HG03460 (cell line): Measurements from ENCODE around the gene TNPO2.
"Not testable (repeated sequence)": the region's sequence is repeated elsewhere in the genome, so short reads cannot be mapped to it uniquely, and the experiment has no call there.

Source experiments
- ATAC-seq: cut with Tn5 transposase; IDR thresholded peaks from one replicate; pipeline ENCODE4 v1.9.1; 2021; ENCODE audit not compliant: unreplicated experiment

The TNPO2 gene

DNA sequence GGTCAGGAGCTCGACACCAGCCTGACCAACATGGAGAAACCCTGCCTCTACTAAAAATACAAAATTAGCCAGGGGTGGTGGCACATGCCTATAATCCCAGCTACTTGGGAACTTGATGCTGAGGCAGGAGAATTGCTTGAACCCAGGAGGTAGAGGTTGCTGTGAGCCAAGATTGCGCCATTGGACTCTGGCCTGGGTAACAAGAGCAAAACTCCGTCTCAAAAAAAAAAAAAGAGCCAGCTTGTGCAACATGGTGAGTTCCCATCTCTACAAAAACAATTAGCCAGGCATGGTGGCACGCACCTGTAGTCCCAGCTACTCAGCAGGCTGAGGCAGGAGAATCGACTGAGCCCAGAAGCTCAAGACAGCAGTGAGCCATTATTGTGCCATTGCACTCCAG, 45.7 kb downstream of the TNPO2 start:
- ATAC-seq = not testable (repeated sequence)

DNA sequence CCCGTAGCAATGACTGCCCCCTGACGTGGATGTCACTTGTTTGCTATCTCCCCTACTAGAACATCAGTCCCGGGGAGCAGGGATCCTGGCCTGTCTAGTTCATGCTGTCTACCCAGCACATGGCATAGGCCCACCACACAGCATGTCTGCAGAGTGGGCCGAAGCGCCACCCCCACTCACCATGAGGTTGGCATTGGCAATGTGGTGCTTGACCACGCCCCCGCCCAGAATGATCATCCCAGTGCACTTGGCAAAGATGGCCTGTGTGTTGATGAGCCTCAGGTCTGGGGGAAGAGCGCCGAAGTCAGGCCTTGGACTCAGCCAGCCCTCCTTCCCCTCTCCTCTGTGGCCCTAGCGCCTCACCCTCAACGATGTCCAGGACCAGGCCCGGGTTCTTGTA, 46.8 kb downstream of the TNPO2 start:
- ATAC-seq = no peak

DNA sequence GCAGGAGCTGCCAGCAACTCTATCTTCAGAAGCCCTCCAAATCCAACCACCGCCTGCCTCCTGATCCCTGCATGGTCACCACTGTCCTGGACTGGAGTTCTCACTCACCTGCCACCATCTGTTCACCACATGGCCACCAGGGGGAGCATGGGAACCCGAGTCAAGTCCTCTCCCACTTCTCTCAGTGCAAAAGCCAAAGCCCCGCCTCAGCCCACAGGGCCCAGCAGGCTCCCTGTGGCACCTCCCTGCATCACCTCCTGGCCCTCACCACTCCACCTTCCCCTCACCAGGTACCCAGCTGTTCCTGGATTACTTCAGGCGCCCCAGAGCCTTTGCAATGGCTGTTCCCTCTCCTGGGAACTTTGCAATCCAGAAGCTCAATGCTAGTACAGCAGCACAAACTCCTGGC, 47.3 kb downstream of the TNPO2 start:
- no peak for ATAC-seq

DNA sequence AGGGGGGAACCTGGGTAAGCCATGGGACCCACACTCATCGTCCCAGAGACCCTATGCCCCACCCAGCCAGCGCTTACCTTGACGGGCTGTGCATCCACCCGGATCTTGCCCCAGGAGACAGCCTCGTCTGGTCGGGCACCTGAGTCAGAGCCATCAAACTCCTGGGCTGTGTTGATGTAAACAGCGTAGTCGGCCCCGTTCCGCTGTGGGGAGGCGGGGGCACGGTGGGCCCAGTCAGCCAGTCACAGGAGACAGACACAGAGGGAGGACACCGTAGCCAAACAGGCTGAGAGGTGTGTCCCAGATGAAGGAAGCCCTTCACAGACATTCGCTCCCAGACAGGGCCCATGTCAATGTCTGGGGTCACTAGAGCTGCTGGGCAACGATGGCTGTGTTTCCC, 47.8 kb downstream of the TNPO2 start:
- no peak for ATAC-seq

DNA sequence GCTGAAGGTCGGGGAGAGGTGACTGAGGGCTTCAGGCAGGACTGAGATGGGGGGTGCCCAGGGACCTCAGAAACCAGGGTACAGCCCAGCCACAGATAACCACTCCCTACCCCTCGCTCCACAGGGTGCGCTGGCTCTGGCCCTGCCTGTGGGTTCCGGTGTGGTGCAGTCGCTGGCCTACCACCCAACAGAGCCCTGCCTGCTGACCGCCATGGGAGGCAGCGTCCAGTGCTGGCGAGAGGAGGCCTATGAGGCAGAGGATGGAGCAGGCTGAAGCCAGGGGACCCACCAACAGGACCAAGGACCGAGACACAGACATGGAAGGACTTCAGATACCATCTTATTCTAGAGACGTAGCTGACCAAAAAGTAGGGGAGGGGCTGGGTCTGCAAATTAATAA, 48.3 kb downstream of the TNPO2 start:
- no peak for ATAC-seq

DNA sequence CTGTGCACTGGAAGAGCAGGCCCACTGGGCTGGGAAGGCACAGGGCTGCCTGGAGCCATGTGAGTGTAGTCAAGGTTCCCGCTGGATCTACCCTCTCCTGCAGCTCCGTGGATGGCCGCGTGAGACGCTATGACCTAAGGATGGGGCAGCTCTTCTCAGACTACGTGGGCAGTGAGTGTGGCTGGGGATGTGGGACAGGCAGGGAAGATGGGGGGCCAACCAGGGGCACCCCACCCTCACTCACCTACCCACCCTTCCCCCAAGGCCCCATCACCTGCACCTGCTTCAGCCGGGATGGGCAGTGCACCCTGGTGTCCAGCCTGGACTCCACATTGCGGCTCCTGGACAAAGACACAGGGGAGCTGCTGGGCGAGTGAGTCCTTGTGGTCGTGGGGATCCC, 51.0 kb downstream of the TNPO2 start:
- no peak for ATAC-seq

DNA sequence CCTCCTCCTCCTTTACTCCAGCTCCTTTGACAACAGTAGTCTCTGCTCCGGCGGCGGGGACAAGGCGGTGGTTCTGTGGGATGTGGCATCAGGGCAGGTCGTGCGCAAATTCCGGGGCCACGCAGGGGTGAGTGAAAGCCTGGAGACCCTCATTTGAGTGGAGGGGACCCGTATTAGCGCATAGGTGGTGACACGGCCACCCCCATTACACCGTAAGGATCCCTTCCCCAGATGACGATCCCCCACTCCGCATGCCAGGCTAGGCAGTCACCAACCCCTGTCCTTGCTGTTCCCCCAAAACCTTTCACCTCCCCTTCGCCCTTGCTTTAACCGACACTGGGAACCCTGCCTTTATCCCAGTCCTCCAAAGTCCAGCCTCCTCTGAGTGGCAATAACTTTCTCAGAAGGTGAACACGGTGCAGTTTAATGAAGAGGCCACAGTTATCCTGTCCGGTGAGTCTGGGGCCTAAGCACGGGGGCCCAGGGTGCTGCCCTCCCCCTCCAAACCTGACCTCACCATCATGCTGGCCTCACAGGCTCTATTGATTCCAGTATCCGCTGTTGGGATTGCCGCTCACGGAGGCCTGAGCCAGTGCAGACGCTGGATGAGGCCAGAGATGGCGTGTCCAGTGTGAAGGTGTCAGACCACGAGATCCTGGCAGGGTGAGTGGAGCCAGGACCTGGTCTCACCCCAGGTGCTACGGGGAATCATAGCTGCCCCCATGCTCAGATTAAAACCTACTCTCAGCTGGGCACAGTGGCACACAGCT, 53.4 kb downstream of the TNPO2 start:
- ATAC-seq = no peak

DNA sequence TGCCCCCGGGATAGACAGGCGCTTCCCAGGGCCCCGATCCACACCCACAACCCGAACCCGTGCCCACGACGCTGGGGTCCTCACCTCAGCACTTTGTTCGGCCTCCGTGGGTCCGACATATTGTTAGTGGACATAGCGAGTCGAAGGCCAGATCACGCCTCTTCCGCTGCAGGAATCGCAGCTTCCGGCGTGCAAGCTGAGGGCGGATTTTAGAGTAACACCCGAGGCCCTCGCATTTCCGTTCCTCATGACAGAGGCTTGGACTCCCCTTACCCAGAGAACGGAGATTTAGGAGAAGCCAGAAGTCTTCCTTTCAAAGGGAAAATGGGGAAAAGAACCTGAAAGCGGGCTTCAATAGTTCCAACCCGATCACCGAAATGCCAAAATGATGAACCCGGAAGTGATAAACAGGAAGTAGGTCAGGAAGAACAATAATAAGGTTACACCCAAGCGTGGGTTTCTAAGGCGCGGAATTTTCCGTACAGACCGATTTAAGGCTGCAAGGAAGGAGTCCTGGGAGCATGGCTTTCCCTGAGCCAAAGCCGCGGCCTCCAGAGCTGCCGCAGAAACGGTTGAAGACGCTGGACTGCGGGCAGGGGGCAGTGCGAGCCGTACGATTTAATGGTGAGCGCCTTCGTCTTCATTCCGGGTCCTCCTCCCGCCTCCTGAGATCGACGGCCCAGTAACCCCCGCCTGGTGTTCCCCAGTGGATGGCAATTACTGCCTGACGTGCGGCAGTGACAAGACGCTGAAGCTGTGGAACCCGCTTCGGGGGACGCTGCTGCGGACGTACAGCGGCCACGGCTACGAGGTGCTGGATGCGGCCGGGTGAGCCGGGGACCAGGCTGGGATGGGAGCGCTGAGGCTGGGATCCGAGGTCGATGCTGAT, 54.2 kb downstream of the TNPO2 start:
- no peak for ATAC-seq

DNA sequence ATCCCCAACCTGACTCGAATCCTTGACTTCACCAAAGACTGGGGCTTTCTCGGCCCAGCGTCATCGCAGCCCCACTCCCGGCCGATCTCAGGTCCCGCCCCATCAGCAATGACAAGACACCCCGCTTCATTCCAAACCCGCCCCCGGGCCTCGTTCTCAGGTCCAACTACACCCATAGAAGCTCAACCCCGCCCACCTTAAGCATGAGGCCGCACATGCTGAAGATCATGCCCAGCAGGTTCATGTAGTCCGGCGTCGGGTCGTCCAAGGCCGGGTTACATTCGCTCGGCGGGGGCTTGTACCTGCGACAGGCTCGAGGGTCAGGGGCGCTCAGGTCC, 54.8 kb downstream of the TNPO2 start:
- ATAC-seq = no peak

DNA sequence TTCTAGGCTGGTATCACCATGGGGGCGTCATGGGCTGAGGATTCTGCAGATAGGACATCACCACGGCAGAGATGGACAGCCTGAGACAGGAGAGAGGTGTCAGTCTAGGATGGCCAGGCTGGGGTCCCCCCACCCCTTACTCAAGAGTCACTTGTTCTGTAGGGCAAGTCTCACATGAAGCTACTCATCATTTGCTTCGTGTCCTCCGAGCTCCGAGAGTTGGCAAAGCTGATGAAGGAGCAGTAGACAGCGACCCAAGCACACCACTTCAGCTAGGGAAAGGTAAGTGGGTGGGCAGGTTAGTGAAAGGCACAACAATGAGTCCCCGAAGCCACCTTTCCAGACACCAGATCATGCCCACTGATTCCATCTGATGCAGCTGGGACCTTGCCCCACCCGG, 55.4 kb downstream of the TNPO2 start:
- no peak for ATAC-seq

DNA sequence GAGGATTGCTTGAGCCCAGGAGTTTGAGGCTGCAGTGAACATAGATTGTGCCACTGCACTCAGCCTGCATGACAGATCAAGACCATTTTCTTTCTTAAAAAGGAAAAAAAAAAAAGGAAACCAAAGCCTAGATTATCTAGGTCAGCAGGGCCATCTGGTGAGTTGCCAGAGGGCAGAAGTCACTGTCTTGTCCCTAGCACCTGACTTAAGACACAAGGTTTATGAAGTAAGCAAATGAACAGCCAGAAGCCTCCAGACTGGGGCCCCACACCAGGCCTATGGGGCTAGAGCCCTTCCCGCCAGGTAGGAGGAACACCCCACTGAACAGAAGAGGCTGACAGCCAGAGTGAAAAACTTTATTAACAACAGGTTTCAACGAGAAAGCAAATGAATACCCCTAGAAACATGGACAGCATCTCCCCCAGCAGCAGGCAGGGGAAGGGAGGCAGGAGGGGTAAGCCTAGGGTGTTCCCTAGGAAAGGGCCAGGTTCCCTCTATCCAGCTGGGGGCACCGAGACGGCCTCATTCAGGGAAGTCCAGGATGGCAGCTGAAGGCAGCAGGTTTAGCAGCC, 55.9 kb downstream of the TNPO2 start:
- ATAC-seq = no peak

DNA sequence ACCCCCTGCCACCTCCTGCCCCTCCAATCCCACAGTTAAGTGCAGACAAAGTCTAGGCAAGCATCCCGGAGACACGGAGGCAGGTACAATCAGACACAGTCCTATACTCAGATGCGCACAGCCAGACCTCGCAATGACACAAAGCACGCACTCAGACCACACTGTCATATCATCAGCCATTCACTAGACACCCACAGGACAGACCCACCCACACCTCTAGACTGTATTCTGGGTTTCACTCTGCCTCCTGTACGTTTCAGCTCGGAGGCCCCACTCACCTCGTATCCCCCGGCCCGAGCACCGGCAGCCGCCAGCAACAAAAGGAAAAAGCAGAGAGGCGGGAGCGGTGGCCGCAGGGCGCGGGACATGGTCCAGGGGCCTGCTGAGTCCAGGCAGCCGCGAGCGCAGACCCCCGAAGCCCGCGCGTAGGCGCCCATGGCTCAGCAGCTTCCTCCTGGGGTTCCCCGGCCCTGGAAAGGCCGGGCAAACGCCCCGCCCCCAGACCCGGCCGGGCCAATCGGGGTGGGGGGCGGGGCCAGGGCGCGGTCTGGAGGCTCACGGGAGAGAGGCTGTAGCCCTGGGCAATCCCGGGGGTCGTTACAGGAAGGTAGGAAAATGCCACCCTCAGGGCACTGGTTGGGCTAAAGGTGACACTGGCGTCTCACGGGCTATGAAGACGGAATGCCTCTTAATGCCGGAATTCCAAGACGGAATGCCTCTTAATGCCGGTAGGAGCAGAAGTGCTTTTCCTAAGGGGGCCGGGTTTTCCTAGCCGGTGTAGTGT, 57.3 kb downstream of the TNPO2 start, which contains the start of the genes MAN2B1 and WDR83:
TSS of gene MAN2B1 (minus strand) at position 478 of the 784 bp plus-strand sequence. CDS start at position 437, 41 bp downstream.
TSS of gene WDR83 (plus strand) at position 543 of the 784 bp plus-strand sequence. CDS start 2,984 bp downstream, outside the sequence.
- ATAC-seq = peak; percentile 41

DNA sequence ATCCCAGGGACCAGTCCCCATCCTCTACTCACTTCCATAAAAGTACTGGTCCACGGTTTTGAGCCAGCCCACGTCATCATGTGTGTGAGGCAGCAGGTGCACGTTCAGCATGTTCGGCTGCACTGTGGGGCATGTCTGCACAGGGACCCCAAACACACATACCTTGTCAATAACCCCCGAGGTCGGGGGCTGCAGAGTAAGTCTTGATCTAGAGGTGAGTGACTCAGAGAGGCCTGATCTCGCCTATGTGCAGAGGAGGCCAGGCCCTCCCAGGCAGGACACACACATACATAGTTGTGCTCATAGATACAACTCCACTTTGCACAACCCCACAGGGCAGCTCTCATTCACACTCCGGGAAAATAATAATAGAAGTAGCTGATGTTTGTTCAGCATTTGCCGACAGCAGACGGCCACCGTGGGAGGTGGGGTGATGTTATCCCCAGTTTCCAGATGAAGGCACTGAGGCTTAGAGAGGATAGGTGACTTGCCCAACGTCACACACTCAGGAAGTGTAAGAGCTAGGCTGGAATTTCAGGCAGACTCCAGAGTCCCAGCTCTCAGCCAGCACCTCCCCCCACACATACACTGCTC, 58.0 kb downstream of the TNPO2 start:
- ATAC-seq = no peak

DNA sequence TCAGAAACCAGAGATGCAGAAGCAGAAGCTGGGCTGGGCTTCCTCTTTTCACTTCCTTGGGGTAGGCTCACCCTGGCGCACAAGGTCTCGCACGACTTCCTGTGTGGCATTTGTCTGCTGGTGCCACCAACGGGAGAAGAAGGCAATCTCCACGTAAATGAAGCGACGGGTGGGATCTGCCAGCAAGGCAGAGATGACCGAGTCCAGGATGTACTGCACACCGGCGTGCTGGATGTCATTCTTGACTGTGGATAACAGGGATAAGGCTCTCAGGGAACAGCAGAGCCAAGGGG, 58.5 kb downstream of the TNPO2 start:
- no peak for ATAC-seq

DNA sequence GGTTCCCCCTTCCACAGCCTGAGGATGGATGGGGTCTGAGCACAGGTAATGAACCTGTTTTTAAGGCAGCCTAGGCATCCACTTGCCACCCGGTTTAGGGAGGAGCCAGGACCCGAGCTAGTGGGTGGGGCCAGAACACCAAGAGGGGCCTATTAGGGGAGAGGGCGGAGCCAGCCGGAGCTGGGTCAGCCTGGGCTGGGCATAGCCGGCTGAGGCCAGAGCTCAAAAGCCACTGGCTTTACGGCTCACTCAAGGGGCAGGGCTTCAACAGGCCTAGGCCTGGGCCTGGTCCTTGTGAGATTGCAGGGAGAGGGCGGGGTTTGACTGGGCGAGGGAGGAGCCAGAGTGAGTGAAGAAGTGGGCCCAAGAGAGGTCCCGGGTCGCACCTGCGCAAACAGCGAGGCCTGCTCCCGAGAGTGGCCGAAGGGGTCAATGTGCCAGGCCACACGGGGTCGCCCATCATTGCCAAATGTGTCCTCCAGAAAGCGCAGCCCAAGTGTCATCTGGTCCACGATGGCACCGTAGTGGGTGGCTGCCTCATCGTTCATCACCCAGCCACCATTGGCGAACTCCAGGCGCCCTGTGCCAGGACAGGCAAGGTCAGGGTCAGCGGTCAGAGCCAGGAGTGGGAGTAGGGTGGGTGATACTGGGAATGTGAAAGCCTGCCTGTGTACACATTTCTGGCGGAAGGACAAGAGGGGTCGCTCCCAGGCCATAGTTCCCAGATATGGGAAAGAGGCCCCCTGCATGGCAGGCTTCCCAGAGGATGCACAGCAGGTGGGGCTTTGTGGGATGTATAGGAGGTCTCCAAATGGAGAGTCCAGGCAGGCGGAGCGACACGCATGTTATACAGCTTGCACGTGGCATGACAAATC, 59.1 kb downstream of the TNPO2 start:
- ATAC-seq = no peak

DNA sequence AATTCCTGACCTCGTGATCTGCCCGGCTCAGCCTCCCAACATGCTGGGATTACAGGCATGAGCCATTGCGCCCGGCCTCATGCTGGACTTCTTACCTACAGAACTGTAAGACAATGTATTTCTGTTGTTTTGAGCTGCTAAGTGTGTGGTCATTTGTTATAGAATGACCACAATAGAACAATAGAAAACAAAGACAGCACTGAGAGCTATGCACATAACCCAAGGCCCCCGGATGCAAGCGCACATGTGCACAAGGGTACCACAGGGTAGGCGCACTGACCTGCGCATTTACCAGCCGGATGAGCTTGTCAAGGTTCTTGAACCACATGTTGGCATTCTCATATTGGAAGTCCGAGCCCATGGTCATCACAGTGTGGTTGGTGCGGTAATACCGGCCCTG, 62.8 kb downstream of the TNPO2 start:
- no peak for ATAC-seq

DNA sequence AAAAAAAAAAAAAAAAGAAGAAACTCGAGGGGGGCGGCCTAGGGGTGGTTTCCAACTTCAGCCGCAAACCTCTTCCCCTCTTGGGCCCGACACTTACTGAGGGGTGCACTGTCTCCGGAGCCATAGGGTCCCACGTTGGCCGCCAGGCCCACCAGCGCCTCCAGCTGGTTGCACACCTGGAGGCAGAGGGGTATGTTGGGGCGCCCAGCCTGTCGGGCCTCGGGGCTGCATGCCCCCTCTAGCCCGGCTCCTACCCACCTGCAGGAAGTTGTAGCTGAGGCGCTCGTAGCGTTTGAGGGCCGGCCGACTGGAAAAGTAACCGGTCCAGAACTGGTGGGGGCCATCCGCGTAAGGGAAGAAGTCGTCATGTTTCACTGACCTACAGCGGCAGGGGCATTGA, 65.8 kb downstream of the TNPO2 start:
- ATAC-seq = no peak

DNA sequence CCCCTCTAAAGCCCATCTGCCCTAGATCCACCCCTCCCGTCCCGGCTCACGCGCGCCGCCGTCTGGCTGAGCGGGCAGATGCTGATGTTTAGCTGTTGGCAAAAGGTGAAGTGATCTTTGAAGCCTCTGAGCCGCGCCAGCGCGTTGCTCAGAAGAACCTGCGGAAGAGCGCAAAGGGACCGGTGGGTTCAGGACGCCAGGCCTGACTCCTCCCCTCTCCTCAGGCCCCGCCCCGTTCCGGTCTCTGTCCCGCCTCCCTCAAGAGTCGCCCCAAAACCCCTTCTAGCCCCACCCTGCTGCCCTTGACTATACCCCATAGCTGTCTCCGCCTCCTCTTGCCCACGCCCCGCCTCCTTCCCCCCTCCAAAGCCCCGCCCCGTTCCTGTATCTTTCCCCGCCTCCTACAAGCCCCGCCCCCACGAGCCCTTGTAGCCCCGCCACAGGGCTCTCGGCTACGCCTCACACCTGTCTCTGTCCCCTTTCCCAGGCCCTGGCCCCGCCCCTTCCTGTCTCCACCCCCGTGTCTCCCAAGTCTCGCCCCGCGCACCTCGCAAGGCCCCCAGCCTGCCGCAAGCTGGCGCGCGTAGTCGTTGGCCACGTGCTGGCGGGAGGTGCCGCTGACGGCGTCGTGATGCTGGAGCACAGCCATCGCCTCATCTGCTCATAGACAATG, 66.7 kb downstream of the TNPO2 start:
- no peak for ATAC-seq

DNA sequence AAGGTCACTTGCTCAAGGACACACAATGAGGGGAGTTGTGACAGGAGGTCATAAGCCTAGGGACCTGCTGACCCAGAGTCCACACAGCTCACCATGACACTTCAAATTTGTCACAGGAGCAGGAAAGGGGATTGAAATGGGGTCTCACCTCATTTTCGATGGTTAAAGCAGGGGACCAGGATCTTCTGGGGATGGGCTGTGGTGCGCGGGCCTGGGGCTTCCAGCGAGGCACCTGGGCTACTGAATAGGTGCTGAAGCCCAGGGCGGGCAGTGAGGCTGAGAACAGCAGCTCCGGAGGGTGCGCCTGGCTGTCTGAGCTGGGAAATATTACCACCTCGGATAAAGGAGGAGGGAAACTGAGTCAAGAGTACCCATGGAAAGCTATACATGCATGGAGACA, 68.2 kb downstream of the TNPO2 start:
- ATAC-seq = no peak
